ENCODE measurements around the gene P4HB.

Gene P4HB

GRCh38 chr17:81868674-81869220, 8.4 kb upstream of the P4HB start:
- no peak for DNase-seq (ENCODE audit: low read depth in 3 of 3)

DNA sequence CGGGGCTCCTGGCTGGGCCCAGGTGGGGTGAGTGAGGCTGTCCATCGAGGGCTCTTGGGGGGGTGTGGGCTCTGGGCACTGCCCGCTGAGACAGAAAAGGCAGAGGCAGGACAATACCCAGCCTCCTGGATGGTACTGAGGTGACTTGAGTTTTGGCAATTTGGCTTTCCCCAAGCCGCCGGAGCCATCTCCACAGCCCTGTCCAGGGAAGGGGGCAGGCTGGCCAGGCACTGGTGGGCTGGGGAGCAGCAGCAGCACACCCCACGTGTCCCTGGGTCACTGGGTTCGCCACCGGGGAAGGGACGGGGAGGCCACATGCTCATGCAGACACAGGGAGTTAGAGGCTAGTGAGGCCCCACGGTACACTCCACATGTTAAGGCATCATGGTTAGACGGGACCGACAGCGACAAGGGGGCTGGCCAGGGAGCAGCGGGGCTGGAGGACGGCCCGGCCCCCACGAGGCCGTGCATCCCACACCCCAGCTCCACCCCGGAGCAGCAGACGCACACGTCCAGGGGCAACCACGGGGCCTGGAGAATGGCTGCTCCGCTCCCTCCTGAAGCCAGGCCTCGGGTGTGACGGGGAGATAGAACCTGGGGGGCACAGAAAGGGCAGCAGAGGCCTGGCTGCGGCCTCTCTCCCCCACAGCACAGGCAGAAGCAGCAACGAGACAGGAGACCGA, 7.8 kb upstream of the P4HB start:
- DNase-seq (ENCODE audit: low read depth in 3 of 3), result no peak

- peak in 1 of 3 experiments; percentile 34 for DNase-seq (ENCODE audit: low read depth in 3 of 3)
Measured at GRCh38 chr17:81867170-81867990, 7.0 kb upstream of the P4HB start.

GRCh38 chr17:81866440-81867169, 6.3 kb upstream of the P4HB start:
- peak in 1 of 3 experiments; percentile 27 for DNase-seq (ENCODE audit: low read depth in 3 of 3)

GRCh38 chr17:81865733-81866439, 5.6 kb upstream of the P4HB start:
- no peak for DNase-seq (ENCODE audit: low read depth in 3 of 3)

DNA sequence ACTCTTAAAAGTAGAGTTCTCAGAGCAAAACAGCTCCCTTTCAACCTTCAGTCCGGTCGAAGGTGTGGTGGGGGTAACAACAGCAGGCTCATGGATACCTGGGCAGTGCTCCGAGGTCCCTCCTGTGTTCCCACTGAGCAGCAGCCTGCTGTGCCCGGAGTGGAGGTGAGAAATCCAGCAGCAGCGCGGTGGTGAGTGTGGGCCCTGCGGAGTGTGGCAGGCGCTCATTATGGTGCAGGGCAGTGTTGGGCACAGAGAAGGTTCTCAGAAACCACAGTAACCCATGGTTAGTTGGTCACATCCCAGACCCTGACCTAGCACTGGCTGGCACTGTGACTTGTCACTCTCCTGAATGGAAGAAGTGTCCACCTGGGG, 5.0 kb upstream of the P4HB start:
- no peak for DNase-seq (ENCODE audit: low read depth in 3 of 3)

DNA sequence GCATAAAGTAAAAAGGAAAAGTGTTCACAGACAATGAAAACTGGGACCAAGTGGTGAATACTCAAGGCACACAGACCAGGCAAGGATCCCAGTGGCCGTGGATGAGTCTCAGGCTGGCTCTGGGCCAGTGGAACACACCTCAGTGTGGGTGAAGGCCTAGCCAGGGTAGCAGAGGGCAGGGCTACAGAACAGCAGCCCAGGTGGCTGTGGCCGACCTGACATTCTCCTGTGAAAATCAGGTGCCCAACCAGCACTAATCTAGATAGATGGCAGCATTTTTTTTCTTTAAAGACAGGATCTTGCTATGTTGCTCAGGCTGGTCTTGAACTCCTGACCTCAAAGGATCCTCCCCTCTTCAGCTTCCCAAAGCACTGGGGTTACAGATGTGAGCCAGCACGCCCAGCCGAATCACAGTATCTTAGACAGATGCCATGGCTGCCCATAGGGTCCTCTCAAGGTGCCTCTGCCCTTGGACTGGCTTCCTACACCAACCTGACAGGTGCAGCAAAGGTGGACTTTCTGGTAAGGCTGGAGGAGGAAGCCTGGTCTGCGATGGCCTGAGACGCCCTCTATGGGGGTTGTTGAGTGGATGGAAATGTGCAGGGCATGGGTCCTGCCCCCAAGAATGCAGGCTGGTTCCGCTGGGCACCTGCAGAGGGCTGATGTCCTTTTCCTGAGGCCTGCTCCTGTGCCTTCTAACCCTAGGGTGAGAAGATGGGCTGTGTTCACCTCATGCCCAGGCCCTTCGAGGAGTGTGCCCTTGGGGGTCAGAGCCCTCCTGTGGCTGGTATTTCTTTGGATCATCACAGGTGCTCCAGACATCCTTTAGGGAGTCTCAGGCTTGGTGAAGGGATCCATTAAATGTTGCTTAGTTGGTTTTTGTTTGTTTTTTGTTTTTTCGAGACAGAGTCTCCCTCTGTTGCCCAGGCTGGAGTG, 3.8 kb upstream of the P4HB start:
- no peak for DNase-seq (ENCODE audit: low read depth in 3 of 3)

GRCh38 chr17:81863123-81863675, 2.9 kb upstream of the P4HB start:
- no peak for DNase-seq (ENCODE audit: low read depth in 3 of 3)

- DNase-seq (ENCODE audit: low read depth in 3 of 3), result peak; percentile 98 to 99 (median 98)
Measured at GRCh38 chr17:81860756-81861568, 627 bp upstream of the P4HB start.

DNA sequence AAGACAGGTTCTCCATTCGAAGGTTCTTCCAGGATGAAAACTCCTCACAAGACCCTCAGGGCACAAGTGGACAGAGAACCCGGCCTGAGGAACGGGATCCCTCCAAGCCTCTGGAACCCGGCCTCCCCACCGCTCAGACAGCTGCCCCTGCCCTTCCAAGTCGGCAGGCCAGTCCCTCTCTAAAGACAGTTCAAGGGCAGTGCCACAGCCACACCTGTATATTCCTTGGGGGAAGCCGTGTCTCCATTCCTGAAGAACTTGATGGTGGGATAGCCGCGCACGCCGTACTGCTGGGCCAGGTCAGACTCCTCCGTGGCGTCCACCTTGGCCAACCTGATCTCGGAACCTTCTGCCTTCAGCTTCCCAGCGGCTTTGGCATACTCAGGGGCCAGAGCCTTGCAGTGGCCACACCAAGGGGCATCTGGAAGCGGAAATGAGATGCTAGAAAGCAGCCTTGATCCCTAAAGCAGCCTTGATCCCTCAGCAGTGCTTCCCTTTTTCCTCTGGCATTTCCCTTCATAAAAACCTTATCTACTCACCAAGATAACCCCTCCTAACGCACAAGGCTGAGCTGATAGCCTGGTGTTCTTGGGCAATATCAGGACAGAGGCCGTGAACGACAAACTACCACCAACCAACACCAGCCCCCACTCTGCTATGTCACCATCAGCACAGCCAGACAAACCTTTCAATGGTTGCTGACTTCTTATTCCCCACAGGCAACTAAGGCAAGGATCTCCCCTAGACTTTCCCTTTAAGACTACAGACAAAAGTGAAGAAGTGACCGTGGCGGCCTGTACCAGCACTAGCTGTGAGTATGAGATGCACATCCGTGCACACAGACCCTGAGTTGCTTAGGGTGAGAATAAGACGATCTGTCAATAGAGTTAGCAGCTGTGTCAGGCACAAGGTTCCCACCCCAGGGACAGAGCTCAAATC, 1.1 kb downstream of the P4HB start:
- DNase-seq (ENCODE audit: low read depth in 3 of 3), result no peak

GRCh38 chr17:81858170-81858966, 2.0 kb downstream of the P4HB start:
- DNase-seq (ENCODE audit: low read depth in 3 of 3), result no peak

- DNase-seq (ENCODE audit: low read depth in 3 of 3), result no peak
Measured at GRCh38 chr17:81854974-81855774, 5.2 kb downstream of the P4HB start.

DNA sequence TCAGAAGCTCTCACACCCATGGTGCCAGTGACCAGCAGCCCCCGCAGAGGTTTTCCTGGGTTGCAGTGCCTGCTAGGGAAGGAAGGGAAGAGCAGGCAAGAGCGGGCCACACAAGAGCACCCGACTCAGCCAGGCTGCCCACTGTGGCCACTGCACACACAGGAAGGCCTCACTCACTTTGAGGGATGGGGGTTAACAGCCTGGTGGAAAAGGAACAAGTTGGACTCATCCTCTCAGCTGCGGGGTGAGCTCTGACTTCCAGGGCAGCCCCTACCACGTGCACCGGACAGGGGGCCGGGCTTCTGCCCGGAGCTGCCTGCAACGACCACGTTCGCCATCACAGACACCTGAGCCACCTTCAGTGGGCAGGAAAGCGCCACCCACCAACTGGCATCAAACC, 8.1 kb downstream of the P4HB start:
- no peak for DNase-seq (ENCODE audit: low read depth in 3 of 3)

GRCh38 chr17:81851423-81851822, 8.9 kb downstream of the P4HB start:
- DNase-seq (ENCODE audit: low read depth in 3 of 3), result no peak

DNA sequence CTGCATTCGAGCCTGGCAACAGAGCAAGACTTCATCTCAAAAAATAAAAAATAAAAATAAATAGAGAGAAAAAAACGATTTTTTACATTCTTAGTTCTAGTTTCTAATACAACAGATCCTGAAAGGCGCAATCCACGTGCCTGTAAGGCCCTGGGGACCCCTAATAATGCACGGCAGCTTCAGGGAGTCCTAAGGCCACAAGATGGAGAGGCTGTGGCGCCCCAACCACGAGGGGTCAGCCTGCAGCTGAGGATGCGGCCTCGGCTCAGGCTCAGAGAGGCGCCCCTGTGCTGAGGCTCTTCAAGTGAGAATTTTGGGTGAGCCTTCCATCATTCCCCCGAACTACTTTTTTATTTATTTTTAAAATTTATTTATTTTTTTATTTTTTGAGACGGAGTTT, 10.9 kb downstream of the P4HB start:
- DNase-seq (ENCODE audit: low read depth in 3 of 3), result no peak
